ENCODE measurements around the gene ZNF418. TPM values are rescaled to one million over a fixed set of nuclear protein-coding genes. Genes with fewer than 3 reads are reported as not detected.
A peak's percentile ranks its signal among the peaks of the same experiment; 100 is the strongest.

ZNF418 gene
- total RNA-seq (14.1 TPM), polyA plus RNA-seq (ENCODE audit: insufficient read depth in 1 of 8, insufficient read length in 8 of 8, low replicate concordance in 1 of 8) (10 to 100 TPM in 1 of 8 donors, 1 to 10 TPM in 7; 6.7 to 15.6 (median 8.3) TPM)
- long read RNA-seq, donor 1 = 0 reads
- long read RNA-seq, donor 2 = 0 reads
- long read RNA-seq, donor 3, partial matches to known transcripts = 0 of 2 reads
- long read RNA-seq, donor 3, other reads (novel, unspliced or antisense) = 0 of 2 reads
- long read RNA-seq, donor 4 = 0 reads
- long read RNA-seq, donor 5, partial matches to known transcripts = 0 of 1 reads
- long read RNA-seq, donor 5, other reads (novel, unspliced or antisense) = 0 of 1 reads
- long read RNA-seq, donor 6 = 0 reads
- long read RNA-seq, donor 7 = 0 reads
- long read RNA-seq, donor 8 = 0 reads
- long read RNA-seq, donor 9 = 0 reads
- long read RNA-seq, donor 10, partial matches to known transcripts = 0 of 1 reads
- long read RNA-seq, donor 10, other reads (novel, unspliced or antisense) = 0 of 1 reads
- long read RNA-seq, donor 11 = 0 reads

DNA sequence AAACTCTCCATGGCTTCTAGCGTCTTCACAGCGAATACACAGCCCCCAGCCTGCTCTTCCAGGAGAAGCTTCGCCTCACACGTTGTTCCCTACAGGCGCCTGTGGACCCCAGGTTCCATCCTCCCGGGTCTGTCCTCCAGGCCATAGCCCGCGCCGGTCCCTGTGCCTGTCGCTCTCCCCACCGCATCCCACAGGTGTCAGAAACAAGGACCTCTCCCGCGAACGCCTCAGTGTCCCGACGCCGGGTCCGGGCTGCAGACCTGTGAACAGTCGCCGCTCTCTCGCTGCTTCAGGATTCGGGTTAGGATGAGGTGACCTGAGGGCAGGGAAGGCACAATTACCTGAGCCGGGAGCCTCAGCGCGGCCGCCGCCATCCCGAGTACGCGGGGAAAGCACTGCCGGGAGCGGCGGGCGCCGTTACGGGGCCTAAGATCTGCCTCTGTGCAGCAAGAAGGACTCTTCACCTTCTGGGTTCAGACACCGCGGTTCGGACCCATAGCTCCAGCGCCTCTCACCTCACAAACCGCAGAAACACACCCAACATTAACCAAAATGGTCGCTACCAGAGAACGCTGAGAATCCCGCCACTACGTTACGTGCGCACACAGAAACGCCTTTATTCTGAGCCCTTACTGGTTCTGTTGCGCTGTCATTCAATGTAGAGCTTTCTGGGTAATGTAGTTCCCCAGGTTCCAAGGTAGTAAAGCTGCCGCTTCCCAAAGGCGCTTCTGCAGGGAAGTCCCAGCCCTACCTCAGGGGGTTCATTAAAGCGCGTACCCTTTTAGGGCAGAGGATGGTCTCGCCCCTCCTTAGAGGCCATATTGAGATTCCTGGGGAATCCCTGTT is at the start of gene ZNF418:
Gene ZNF418, minus strand, starts transcription at position 583 of the 846 bp plus-strand sequence. CDS start 1,580 bp downstream, outside the sequence.
- peaks cover 5% of the 10 kb centered on the region for H3K4me1 ChIP-seq (ENCODE audit: control insufficient read depth, insufficient read depth, low read length)
- peaks cover 28% of the 10 kb centered on the region for H3K36me3 ChIP-seq (ENCODE audit: control insufficient read depth, insufficient read depth, low read length)
- peaks cover 59% of the 10 kb centered on the region for H3K9me3 ChIP-seq (replicated peaks; ENCODE audit: control insufficient read depth, low read depth, low read length)
- H3K4me3 ChIP-seq (ENCODE audit: low read length) = peak within 1 kb of the TSS; percentile 73
- DNase-seq = peak; percentile 94
- under 1% methylated on average over 41 of the region's 54 CpGs for WGBS (ENCODE audit: insufficient coverage)
- peak within 1 kb of the TSS; percentile 70 for H3K27ac ChIP-seq (ENCODE audit: low read length)
- H3K27me3 ChIP-seq (ENCODE audit: control insufficient read depth, insufficient read depth, low read length) = no peaks in the 10 kb centered on the region

DNA sequence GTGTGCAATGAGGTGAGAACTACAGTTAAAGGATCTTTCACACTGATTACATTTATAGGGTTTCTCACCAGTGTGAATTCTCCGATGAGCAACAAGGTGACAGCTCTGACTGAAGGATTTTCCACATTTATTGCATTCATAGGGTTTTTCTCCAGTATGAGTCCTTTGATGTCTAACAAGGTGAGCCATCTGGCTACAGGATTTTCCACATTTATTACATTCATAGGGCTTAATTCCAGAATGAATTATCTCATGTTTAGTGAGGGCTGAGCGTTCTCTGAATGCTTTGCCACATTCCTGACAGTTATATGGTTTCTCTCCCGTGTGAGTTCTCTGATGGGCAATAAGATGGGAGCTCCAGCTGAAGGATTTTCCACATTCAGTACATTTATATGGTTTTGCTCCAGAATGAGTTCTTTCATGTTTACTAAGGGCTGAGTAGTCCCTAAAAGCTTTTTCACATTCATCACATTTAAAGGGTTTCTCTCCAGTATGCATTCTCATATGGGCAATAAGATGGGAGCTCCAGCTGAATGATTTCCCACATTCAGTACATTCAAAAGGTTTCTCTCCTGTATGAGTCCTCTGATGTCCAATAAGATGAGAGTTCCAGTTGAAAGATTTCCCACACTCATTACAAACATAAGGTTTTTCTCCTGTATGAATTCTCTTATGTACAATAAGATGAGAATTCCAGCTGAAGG is 43.5 kb upstream of the ZNF418 start:
- DNase-seq = no peak
- no CpG with 5 or more reads among the region's 3 CpGs for WGBS (ENCODE audit: insufficient coverage)
- Histone ChIP-seq H3K27ac (ENCODE audit: low read length) (no peak overlapping the region), H3K36me3 (ENCODE audit: control insufficient read depth, insufficient read depth, low read length) (peaks cover 64% of the 10 kb centered on the region), H3K27me3 (ENCODE audit: control insufficient read depth, insufficient read depth, low read length) (no peaks in the 10 kb centered on the region), H3K4me1 (ENCODE audit: control insufficient read depth, insufficient read depth, low read length) (no peaks in the 10 kb centered on the region), H3K4me3 (ENCODE audit: low read length) (no peak overlapping the region), H3K9me3 (replicated peaks; ENCODE audit: control insufficient read depth, low read depth, low read length) (peaks cover 89% of the 10 kb centered on the region)

DNA sequence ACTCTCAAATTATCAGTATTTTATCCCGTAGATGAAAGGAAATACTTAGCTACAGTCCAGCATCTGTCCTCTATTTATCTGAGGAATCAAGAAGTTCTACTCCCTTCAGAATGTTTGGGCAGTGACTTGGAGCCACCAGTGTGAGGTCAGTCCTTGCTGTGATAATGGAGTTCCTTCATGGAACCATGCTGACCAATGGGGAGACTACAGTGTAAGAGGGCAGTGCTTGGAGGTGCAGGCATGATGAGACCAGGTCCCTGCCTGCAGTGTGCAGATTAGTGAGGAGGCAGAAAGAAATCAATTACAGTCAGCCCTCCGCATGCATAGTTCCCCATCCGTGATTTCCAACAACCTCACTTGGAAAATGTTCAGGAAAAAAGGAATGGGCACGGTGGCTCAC is 39.2 kb upstream of the ZNF418 start, which contains the start of gene C19orf18:
Gene C19orf18, minus strand, starts transcription at position 101 of the 400 bp plus-strand sequence. CDS start 102 bp downstream, outside the sequence.
- peaks cover 30% of the 10 kb centered on the region for H3K36me3 ChIP-seq (ENCODE audit: control insufficient read depth, insufficient read depth, low read length)
- H3K27ac ChIP-seq (ENCODE audit: low read length) = no peak within 1 kb of the TSS
- H3K27me3 ChIP-seq (ENCODE audit: control insufficient read depth, insufficient read depth, low read length) = no peaks in the 10 kb centered on the region
- 100% methylated on average over 3 of the region's 4 CpGs for WGBS (ENCODE audit: insufficient coverage)
- peaks cover 84% of the 10 kb centered on the region for H3K9me3 ChIP-seq (replicated peaks; ENCODE audit: control insufficient read depth, low read depth, low read length)
- no peak for DNase-seq
- no peaks in the 10 kb centered on the region for H3K4me1 ChIP-seq (ENCODE audit: control insufficient read depth, insufficient read depth, low read length)
- no peak within 1 kb of the TSS for H3K4me3 ChIP-seq (ENCODE audit: low read length)

- Histone ChIP-seq H3K9me3 (replicated peaks; ENCODE audit: control insufficient read depth, low read depth, low read length) (peaks cover 39% of the 10 kb centered on the region), H3K27ac (ENCODE audit: low read length) (no peak overlapping the region), H3K4me1 (ENCODE audit: control insufficient read depth, insufficient read depth, low read length) (no peaks in the 10 kb centered on the region), H3K27me3 (ENCODE audit: control insufficient read depth, insufficient read depth, low read length) (no peaks in the 10 kb centered on the region), H3K36me3 (ENCODE audit: control insufficient read depth, insufficient read depth, low read length) (no peaks in the 10 kb centered on the region), H3K4me3 (ENCODE audit: low read length) (no peak overlapping the region)
- 60% methylated on average over 1 of the region's 8 CpGs for WGBS (ENCODE audit: insufficient coverage)
- DNase-seq = no peak
These were observed 29.6 kb upstream of the ZNF418 start for GRCh38 chr19:57964761-57965160.

- H3K36me3 ChIP-seq (ENCODE audit: control insufficient read depth, insufficient read depth, low read length) = no peaks in the 10 kb centered on the region
- peaks cover 41% of the 10 kb centered on the region for H3K9me3 ChIP-seq (replicated peaks; ENCODE audit: control insufficient read depth, low read depth, low read length)
- H3K4me3 ChIP-seq (ENCODE audit: low read length) = no peak overlapping the region
- H3K27ac ChIP-seq (ENCODE audit: low read length) = no peak overlapping the region
- no CpG with 5 or more reads among the region's 1 CpG for WGBS (ENCODE audit: insufficient coverage)
- no peak for DNase-seq
- no peaks in the 10 kb centered on the region for H3K4me1 ChIP-seq (ENCODE audit: control insufficient read depth, insufficient read depth, low read length)
- H3K27me3 ChIP-seq (ENCODE audit: control insufficient read depth, insufficient read depth, low read length) = no peaks in the 10 kb centered on the region
These were observed 26.6 kb upstream of the ZNF418 start for GRCh38 chr19:57961785-57962184.

- 86% methylated on average over 1 of the region's 4 CpGs for WGBS (ENCODE audit: insufficient coverage)
- no peak for DNase-seq
- Histone ChIP-seq H3K27ac (ENCODE audit: low read length) (no peak overlapping the region), H3K27me3 (ENCODE audit: control insufficient read depth, insufficient read depth, low read length) (no peaks in the 10 kb centered on the region), H3K9me3 (replicated peaks; ENCODE audit: control insufficient read depth, low read depth, low read length) (peaks cover 39% of the 10 kb centered on the region), H3K4me3 (ENCODE audit: low read length) (no peak overlapping the region), H3K36me3 (ENCODE audit: control insufficient read depth, insufficient read depth, low read length) (no peaks in the 10 kb centered on the region), H3K4me1 (ENCODE audit: control insufficient read depth, insufficient read depth, low read length) (no peaks in the 10 kb centered on the region)
These were observed 19.8 kb upstream of the ZNF418 start for GRCh38 chr19:57954996-57955395.

- Histone ChIP-seq H3K36me3 (ENCODE audit: control insufficient read depth, insufficient read depth, low read length) (no peaks in the 10 kb centered on the region), H3K27me3 (ENCODE audit: control insufficient read depth, insufficient read depth, low read length) (no peaks in the 10 kb centered on the region), H3K27ac (ENCODE audit: low read length) (no peak overlapping the region), H3K4me1 (ENCODE audit: control insufficient read depth, insufficient read depth, low read length) (peaks cover 10% of the 10 kb centered on the region), H3K9me3 (replicated peaks; ENCODE audit: control insufficient read depth, low read depth, low read length) (peaks cover 27% of the 10 kb centered on the region), H3K4me3 (ENCODE audit: low read length) (no peak overlapping the region)
- no peak for DNase-seq
- 93% methylated on average over 9 of the region's 12 CpGs for WGBS (ENCODE audit: insufficient coverage)
These were observed 14.5 kb upstream of the ZNF418 start for GRCh38 chr19:57949702-57950101.

DNA sequence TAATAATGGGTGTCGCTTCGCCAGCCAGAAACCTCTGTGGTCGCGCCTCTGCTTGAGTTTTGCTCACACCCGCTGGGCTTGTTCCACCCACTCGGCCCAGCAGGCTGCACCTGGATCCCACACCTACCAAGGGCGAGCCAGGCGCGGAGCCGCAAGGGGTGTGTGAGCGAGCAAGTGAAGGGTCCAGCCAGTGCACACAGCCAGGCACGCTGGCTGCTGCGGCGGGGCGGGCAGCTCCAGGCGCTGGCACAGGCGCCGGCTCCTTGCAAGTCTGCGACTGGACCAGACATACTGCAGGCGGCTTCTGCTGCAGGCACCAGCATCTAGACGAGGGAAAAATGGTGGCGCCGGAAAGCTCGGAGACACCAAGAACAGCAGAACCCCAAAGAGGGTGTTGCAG is 14.1 kb upstream of the ZNF418 start:
- Histone ChIP-seq H3K4me1 (ENCODE audit: control insufficient read depth, insufficient read depth, low read length) (peaks cover 10% of the 10 kb centered on the region), H3K9me3 (replicated peaks; ENCODE audit: control insufficient read depth, low read depth, low read length) (peaks cover 25% of the 10 kb centered on the region), H3K4me3 (ENCODE audit: low read length) (no peak overlapping the region), H3K27me3 (ENCODE audit: control insufficient read depth, insufficient read depth, low read length) (no peaks in the 10 kb centered on the region), H3K27ac (ENCODE audit: low read length) (no peak overlapping the region), H3K36me3 (ENCODE audit: control insufficient read depth, insufficient read depth, low read length) (peaks cover 1% of the 10 kb centered on the region)
- no peak for DNase-seq
- WGBS (ENCODE audit: insufficient coverage) = 96% methylated on average over 20 of the region's 24 CpGs

GRCh38 chr19:57947419-57948134 is 12.4 kb upstream of the ZNF418 start, which contains the start of gene ZNF256:
TSS of gene ZNF256 (minus strand) at chr19:57947706. CDS start at chr19:57947474, 232 bp downstream.
- Histone ChIP-seq H3K9me3 (replicated peaks; ENCODE audit: control insufficient read depth, low read depth, low read length) (peaks cover 28% of the 10 kb centered on the region), H3K27me3 (ENCODE audit: control insufficient read depth, insufficient read depth, low read length) (no peaks in the 10 kb centered on the region)

More at GRCh38 chr19:57947419-57948134, 12.4 kb upstream of the ZNF418 start, which contains the start of gene ZNF256:
- Histone ChIP-seq H3K4me3 (ENCODE audit: low read length) (peak within 1 kb of the TSS; percentile 69), H3K4me1 (ENCODE audit: control insufficient read depth, insufficient read depth, low read length) (peaks cover 10% of the 10 kb centered on the region), H3K27ac (ENCODE audit: low read length) (peak within 1 kb of the TSS; percentile 80), H3K36me3 (ENCODE audit: control insufficient read depth, insufficient read depth, low read length) (peaks cover 18% of the 10 kb centered on the region)
- 0% methylated on average over 48 of the region's 54 CpGs for WGBS (ENCODE audit: insufficient coverage)
- DNase-seq = peak; percentile 99
